Left ventricle myocardium inferior (tissue), 1 donor: ENCODE data around the gene ADCY5. TPM values are rescaled to one million over a fixed set of nuclear protein-coding genes. Genes with fewer than 3 reads are reported as not detected.

ENCODE experiments used
- DNase-seq: peaks from one replicate; pipeline ENCODE4 v3.0.0-alpha.2; 2020
- H3K27ac ChIP-seq: fragments of 200-600 bp; replicated peaks from 2 replicates; pipeline ENCODE4 v1.8.0; 2021
- H3K27me3 ChIP-seq: fragments of 200-600 bp; 2 replicates; pipeline ENCODE4 v1.8.0; 2021; ENCODE audit warnings: low read depth
- H3K36me3 ChIP-seq: fragments of 200-600 bp; 2 replicates; pipeline ENCODE4 v1.8.0; 2021
- H3K4me1 ChIP-seq: fragments of 200-600 bp; 2 replicates; pipeline ENCODE4 v1.8.0; 2021
- H3K4me3 ChIP-seq: fragments of 200-600 bp; 2 replicates; pipeline ENCODE4 v1.8.0; 2021; ENCODE audit warnings: mild to moderate bottlenecking, moderate library complexity
- H3K9me3 ChIP-seq: fragments of 200-600 bp; replicated peaks from 2 replicates; pipeline ENCODE4 v1.8.0; 2021
- CTCF ChIP-seq: fragments of 200-600 bp; IDR thresholded peaks from 2 replicates; pipeline ENCODE4 v1.8.0; 2021; ENCODE audit warnings: antibody characterized with exemption, mild to moderate bottlenecking, borderline replicate concordance
- intact Hi-C: fragments of 100-400 bp; cut with micrococcal nuclease; formaldehyde crosslinking; loops from one replicate; pipeline ENCODE4 v1.11.0; 2022
- total RNA-seq: library from RNA; stranded (reverse); fragmentation: NEBNext Ultra II Directional; extraction: Animal tissue kit (Norgen Biotek cat#: 25700); gene quantifications from one replicate; pipeline ENCODE4 v1.2.1, GENCODE V29; 2021
- donor health status: DM: no; HTN: yes; CAD: no; lungs with severe emphysema.

The ADCY5 gene
- total RNA-seq, 1 donor from 2014 or later, result 249 TPM

- peaks cover 33% of the 10 kb centered on the region for H3K4me1 ChIP-seq
- no peak for TF ChIP-seq CTCF
- H3K27ac ChIP-seq, result no peak overlapping the region
- peaks cover 67% of the 10 kb centered on the region for H3K36me3 ChIP-seq
- no peak overlapping the region for H3K4me3 ChIP-seq
- intact Hi-C loops, result no loop called here
- H3K27me3 ChIP-seq, result no peaks in the 10 kb centered on the region
- no peaks in the 10 kb centered on the region for H3K9me3 ChIP-seq
- DNase-seq, result no peak
These were observed 154.5 kb downstream of the ADCY5 start for GRCh38 chr3:123294296-123294938.

GRCh38 chr3:123292321-123293310 is 156.3 kb downstream of the ADCY5 start:
- no peaks in the 10 kb centered on the region for H3K9me3 ChIP-seq
- H3K4me1 ChIP-seq, result peaks cover 34% of the 10 kb centered on the region
- intact Hi-C loops, result no loop called here
- peak overlapping the region; percentile 19 for H3K27ac ChIP-seq
- H3K27me3 ChIP-seq, result no peaks in the 10 kb centered on the region
- H3K36me3 ChIP-seq, result peaks cover 71% of the 10 kb centered on the region
- DNase-seq, result no peak
- TF ChIP-seq CTCF, result no peak
- no peak overlapping the region for H3K4me3 ChIP-seq

- Histone ChIP-seq H3K4me3 (no peak overlapping the region), H3K27ac (no peak overlapping the region), H3K4me1 (peaks cover 42% of the 10 kb centered on the region), H3K36me3 (peaks cover 71% of the 10 kb centered on the region), H3K27me3 (no peaks in the 10 kb centered on the region), H3K9me3 (no peaks in the 10 kb centered on the region)
- TF ChIP-seq CTCF, result no peak
- no peak for DNase-seq
- intact Hi-C loops, result no loop called here
These were observed 157.5 kb downstream of the ADCY5 start for GRCh38 chr3:123291404-123291803.

- no peaks in the 10 kb centered on the region for H3K27me3 ChIP-seq
- no peak for DNase-seq
- peaks cover 46% of the 10 kb centered on the region for H3K4me1 ChIP-seq
- peaks cover 73% of the 10 kb centered on the region for H3K36me3 ChIP-seq
- H3K4me3 ChIP-seq, result no peak overlapping the region
- no peak for TF ChIP-seq CTCF
- intact Hi-C loops, result no loop called here
- no peak overlapping the region for H3K27ac ChIP-seq
- H3K9me3 ChIP-seq, result no peaks in the 10 kb centered on the region
These were observed 157.9 kb downstream of the ADCY5 start for GRCh38 chr3:123290962-123291361.

- no peak overlapping the region for H3K4me3 ChIP-seq
- peaks cover 52% of the 10 kb centered on the region for H3K4me1 ChIP-seq
- H3K36me3 ChIP-seq, result peaks cover 79% of the 10 kb centered on the region
- H3K27me3 ChIP-seq, result no peaks in the 10 kb centered on the region
- TF ChIP-seq CTCF, result no peak
- no peak for DNase-seq
- intact Hi-C loops, result no loop called here
- H3K27ac ChIP-seq, result no peak overlapping the region
- H3K9me3 ChIP-seq, result no peaks in the 10 kb centered on the region
These were observed 158.6 kb downstream of the ADCY5 start for GRCh38 chr3:123290107-123290930.
